ENCODE measurements around the gene TCF23. TPM values are rescaled to one million over a fixed set of nuclear protein-coding genes. Genes with fewer than 3 reads are reported as not detected.

Gene TCF23
- total RNA-seq (2022; extraction: Qiagen RNA extraction): not detected in 5 replicates

DNA sequence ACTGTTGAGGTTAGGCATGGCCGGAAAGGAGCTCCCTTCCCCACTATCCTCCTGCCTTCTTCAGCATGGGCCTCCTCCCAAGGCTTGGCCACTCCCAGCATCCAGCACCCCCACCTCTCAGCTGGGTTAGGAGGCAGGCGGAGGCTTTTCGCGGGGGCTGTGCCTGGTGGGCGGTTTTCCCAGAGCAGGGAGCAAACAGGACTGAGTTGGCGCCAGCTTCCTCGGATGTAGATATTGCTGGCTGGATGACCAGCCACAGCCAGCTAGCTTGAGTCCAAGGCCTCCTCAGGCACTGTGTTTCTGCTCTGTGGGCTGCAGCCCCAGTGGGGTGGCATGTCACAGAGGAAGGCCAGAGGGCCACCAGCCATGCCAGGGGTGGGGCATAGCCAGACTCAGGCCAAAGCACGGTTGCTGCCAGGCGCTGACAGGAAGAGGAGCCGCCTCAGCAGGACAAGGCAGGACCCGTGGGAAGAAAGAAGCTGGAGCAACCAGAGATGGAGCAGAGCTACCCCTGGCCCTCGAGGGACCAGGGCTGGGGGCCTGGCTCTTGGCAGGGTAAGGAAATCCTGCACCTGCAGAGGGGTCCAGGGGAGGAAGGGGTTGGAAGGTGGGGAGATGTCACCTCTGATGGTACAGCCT is at the start of gene TCF23:
Gene TCF23 (plus strand): TSS at position 204 of the 639 bp plus-strand sequence. CDS start 130 bp downstream, at position 334.

DNA sequence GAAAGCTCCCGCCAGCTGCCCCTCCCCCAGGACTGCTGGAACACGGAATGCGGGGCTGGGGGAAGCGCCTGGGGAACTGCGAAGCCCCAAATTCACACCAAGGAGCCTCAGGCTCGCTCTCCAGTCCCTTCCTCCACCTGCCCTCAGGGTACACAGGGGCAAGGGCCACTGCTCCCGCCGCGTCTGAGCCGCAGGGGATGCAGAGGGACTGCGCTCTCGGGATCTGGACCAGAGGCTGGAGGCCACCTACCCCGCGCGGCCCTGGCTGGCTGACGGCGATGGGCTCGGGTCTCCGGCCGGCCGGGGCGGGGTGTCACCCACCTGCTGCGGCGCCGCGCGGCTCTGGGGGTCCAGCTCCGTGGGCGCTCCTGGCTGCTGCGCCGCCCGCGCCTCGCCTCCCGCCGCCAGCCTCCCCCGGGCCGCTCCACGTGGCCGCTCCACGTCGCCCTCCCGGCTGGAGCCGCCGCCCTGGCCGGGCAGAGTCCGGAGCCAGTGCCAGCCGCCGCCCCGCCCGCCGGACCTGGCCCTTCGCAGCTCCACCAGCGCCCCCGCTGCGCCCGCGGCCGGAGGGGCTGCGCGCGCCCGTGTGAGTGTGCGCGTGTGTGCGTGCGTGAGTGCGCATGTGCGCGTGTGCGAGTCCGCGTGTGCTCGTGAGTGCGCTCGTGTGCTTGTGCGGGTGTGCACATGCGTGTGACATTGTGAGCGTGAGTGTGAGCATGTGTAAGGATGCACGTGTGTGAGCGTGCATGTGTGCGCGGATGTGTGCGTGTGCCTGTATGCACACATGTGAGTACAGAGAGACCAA is 30.1 kb upstream of the TCF23 start, which contains the start of gene CGREF1:
Gene CGREF1 (minus strand): TSS at position 604 of the 805 bp plus-strand sequence. CDS start 14,762 bp downstream, outside the sequence.

DNA sequence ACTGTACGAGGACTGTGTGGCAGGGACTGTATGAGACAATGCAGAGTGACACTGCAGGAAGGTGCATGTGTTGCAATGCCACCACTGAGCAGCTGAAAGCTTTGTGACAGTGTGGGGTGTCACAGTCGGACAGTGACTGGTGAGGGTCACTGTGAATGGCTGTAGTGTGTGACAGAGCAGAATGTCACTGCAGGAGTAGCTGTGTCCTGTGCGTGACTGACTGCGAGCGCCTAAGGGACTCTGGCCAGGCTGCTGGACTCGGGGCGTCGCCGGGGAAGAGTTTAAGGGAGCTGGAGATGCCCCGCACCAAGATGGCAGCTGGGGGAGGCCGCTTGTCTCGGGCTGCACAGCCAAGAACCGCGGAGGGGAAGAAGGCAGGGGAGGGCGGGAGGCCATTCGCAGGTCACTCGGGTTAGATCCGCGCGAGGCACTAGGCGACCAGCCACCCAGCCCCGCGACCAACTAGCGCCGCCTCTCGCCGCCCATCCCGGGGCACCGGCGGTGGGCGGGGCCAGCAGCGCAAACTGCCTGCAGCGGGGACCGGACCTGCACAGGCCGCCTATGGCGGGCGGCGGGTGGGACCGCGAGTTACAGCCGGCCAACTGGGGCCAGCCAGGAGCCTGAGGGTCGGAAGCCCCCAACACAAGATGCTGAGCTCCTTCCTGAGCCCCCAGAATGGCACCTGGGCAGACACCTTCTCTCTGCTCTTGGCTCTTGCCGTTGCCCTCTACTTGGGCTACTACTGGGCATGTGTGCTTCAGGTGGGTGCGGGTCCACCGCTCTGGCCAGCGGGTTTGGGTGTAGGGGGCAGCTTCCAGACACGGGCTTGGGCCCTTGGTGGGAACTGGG is 25.3 kb upstream of the TCF23 start, which contains the start of gene ABHD1:
Gene ABHD1 (plus strand): TSS at position 514 of the 849 bp plus-strand sequence. CDS start 134 bp downstream, at position 648.

DNA sequence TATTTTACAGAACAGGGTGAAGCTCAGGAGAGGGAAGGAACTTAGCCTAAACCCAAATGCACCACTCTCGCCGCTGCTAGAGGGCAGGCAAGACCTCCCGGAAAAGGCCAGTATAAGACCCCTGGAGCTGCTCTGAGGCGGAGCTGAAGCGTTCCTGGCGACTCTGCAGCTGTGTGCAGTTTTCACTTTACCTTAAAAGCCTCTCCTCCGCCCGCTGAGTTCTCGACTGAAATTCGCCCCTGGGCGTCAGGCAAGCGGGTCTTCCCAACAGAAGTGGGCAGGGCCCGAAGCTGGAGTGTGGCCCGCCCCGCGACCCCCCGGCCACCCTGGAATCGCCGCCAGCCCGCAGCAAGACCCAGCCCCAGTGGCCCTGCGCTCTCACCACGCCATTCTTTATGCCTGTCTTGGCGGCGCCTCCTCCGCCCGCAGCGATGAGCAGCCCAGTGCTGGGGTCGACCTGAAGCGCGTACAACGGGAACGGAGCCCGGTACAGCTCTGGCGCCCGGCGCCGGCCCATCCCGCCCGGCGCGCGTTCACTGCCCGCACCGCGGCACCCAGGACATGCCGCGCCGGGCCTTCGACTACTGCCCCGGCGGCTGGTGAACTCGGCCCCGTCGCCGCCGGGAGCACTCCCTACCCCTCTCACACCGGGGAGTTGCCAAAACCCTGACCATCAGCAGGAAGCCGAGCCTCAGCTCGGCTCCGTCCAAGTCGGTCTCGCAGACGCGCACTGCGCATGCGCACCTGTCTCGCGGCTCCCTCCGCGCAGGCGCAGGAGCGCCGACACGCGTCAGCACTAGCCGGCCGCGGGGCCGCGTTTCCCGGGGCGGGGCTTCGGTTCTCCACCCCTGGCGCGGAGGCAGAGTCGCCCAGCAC is 14.7 kb upstream of the TCF23 start, which contains the start of gene PREB:
Gene PREB (minus strand): TSS at position 732 of the 876 bp plus-strand sequence. CDS start 215 bp downstream, at position 517.

DNA sequence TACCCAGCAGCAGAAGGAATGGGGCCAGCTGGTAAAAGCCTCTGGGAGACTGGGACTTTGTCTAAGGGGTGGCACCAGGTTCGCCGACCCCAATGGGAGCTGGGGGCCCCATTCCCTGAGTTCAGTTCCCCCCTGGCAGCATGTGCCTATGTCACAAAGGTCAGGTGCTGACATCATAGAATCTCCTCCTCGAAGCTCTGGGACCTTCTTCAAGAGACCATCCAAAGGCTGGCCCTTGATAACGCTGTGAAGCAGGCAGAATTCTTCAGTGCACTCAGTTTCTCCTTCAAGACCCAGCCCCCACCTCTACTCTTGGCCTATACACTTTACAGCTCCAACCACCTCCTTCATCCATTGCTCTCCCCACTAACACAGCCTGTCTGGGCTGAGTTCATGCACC is 9.5 kb upstream of the TCF23 start, which contains the start of gene PRR30:
Gene PRR30 (minus strand): TSS at position 101 of the 400 bp plus-strand sequence. CDS start 1,081 bp downstream, outside the sequence.

Other genes starting within 250 kb of the TCF23 start
- gene MAPRE3, start 178.4 kb upstream of the TCF23 start, total RNA-seq (2022; extraction: Qiagen RNA extraction): 9.4 to 12.8 TPM (median 10.7 TPM) in 5 replicates
- 53.5 to 68.3 TPM (median 65.9 TPM) in 5 replicates for gene TMEM214, start 116.0 kb upstream of the TCF23 start, total RNA-seq (2022; extraction: Qiagen RNA extraction)
- gene AGBL5, start 97.3 kb upstream of the TCF23 start, total RNA-seq (2022; extraction: Qiagen RNA extraction): 28.1 to 32.0 TPM (median 30.4 TPM) in 5 replicates
- 539 to 642 TPM (median 562 TPM) in 5 replicates for gene OST4, start 77.3 kb upstream of the TCF23 start, total RNA-seq (2022; extraction: Qiagen RNA extraction)
- 0.27 to 0.56 TPM (median 0.47 TPM) in 5 replicates for gene EMILIN1, start 70.4 kb upstream of the TCF23 start, total RNA-seq (2022; extraction: Qiagen RNA extraction)
- 7.6 to 10.4 TPM (median 10.2 TPM) in 5 replicates for gene KHK, start 62.2 kb upstream of the TCF23 start, total RNA-seq (2022; extraction: Qiagen RNA extraction)
- gene CGREF1, start 29.9 kb upstream of the TCF23 start, total RNA-seq (2022; extraction: Qiagen RNA extraction): 7.3 to 9.0 TPM (median 8.4 TPM) in 5 replicates
- 0.77 to 2.1 TPM (median 1.5 TPM) in 5 replicates for gene ABHD1, start 25.2 kb upstream of the TCF23 start, total RNA-seq (2022; extraction: Qiagen RNA extraction)
- 44.7 to 60.1 TPM (median 58.3 TPM) in 5 replicates for gene PREB, start 14.4 kb upstream of the TCF23 start, total RNA-seq (2022; extraction: Qiagen RNA extraction)
- gene PRR30, start 9.6 kb upstream of the TCF23 start, total RNA-seq (2022; extraction: Qiagen RNA extraction): not detected in 5 replicates
- gene ATRAID, start 63.0 kb downstream of the TCF23 start, total RNA-seq (2022; extraction: Qiagen RNA extraction): 206 to 230 TPM (median 222 TPM) in 5 replicates
- 61.6 to 71.0 TPM (median 63.7 TPM) in 5 replicates for gene SLC5A6, start 63.3 kb downstream of the TCF23 start, total RNA-seq (2022; extraction: Qiagen RNA extraction)
- gene CAD, start 68.4 kb downstream of the TCF23 start, total RNA-seq (2022; extraction: Qiagen RNA extraction): 51.1 to 65.2 TPM (median 61.1 TPM) in 5 replicates
- gene SLC30A3, start 114.0 kb downstream of the TCF23 start, total RNA-seq (2022; extraction: Qiagen RNA extraction): 2.1 to 4.0 TPM (median 3.3 TPM) in 5 replicates
- gene DNAJC5G, start 126.4 kb downstream of the TCF23 start, total RNA-seq (2022; extraction: Qiagen RNA extraction): not detected in 5 replicates
- 0.70 to 1.3 TPM (median 0.91 TPM) in 5 replicates for gene TRIM54, start 133.4 kb downstream of the TCF23 start, total RNA-seq (2022; extraction: Qiagen RNA extraction)
- 0.30 to 2.8 TPM (median 1.4 TPM) in 5 replicates for gene UCN, start 159.4 kb downstream of the TCF23 start, total RNA-seq (2022; extraction: Qiagen RNA extraction)
- 76.5 to 95.8 TPM (median 85.5 TPM) in 5 replicates for gene MPV17, start 174.1 kb downstream of the TCF23 start, total RNA-seq (2022; extraction: Qiagen RNA extraction)
- gene GTF3C2, start 207.8 kb downstream of the TCF23 start, total RNA-seq (2022; extraction: Qiagen RNA extraction): 55.1 to 62.9 TPM (median 59.6 TPM) in 5 replicates
- 53.2 to 61.0 TPM (median 54.0 TPM) in 5 replicates for gene EIF2B4, start 221.3 kb downstream of the TCF23 start, total RNA-seq (2022; extraction: Qiagen RNA extraction)
- 134 to 145 TPM (median 142 TPM) in 5 replicates for gene SNX17, start 221.6 kb downstream of the TCF23 start, total RNA-seq (2022; extraction: Qiagen RNA extraction)
- gene ZNF513, start 231.7 kb downstream of the TCF23 start, total RNA-seq (2022; extraction: Qiagen RNA extraction): 9.7 to 14.7 TPM (median 13.5 TPM) in 5 replicates

Measured in A549 treated with Mapracorat at 1 μM for 4 hours (cell line).